Transverse colon (tissue), 4 donors: ENCODE results near the gene WWC1.

Experiments
- CTCF ChIP-seq, 5 experiments: fragments of 200-600 bp in 3 of 5; fragments of 450-650 bp in 2 of 5; sonication (generic) in 3 of 5; IDR thresholded peaks; 1 replicate in 2 of 5; 2 replicates in 3 of 5; pipeline ENCODE4 v1.5.1; 2016 to 2017; ENCODE audit warnings: antibody characterized with exemption in 5 of 5, inconsistent platforms in 3 of 5, mild to moderate bottlenecking in 2 of 5, moderate library complexity in 1 of 5
- POLR2A ChIP-seq: fragments of 450-650 bp; IDR thresholded peaks from one replicate; pipeline ENCODE4 v1.6.1; 2016; ENCODE audit warnings: antibody characterized with exemption, mild to moderate bottlenecking, moderate library complexity
- POLR2AphosphoS5 ChIP-seq, 3 donors: sonication (generic); formaldehyde crosslinking; IDR thresholded peaks; one replicate each; pipeline ENCODE4 v1.6.1; 2016; ENCODE audit warnings: antibody characterized with exemption in 3 of 3

GRCh38 chr5:168415401-168415800, 124.0 kb downstream of the WWC1 start:
- TF ChIP-seq CTCF (IDR thresholded peaks at IDR 0.05), result no peak
- TF ChIP-seq POLR2AphosphoS5 (IDR thresholded peaks at IDR 0.05), result no peak
- TF ChIP-seq POLR2A, result no peak
